Measurements from ENCODE around the gene TMOD2.

GRCh38 chr15:51840692-51841091, 89.3 kb downstream of the TMOD2 start:
- TF ChIP-seq, protein P1, sequence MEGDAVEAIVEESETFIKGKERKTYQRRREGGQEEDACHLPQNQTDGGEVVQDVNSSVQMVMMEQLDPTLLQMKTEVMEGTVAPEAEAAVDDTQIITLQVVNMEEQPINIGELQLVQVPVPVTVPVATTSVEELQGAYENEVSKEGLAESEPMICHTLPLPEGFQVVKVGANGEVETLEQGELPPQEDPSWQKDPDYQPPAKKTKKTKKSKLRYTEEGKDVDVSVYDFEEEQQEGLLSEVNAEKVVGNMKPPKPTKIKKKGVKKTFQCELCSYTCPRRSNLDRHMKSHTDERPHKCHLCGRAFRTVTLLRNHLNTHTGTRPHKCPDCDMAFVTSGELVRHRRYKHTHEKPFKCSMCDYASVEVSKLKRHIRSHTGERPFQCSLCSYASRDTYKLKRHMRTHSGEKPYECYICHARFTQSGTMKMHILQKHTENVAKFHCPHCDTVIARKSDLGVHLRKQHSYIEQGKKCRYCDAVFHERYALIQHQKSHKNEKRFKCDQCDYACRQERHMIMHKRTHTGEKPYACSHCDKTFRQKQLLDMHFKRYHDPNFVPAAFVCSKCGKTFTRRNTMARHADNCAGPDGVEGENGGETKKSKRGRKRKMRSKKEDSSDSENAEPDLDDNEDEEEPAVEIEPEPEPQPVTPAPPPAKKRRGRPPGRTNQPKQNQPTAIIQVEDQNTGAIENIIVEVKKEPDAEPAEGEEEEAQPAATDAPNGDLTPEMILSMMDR (IDR thresholded peaks at IDR 0.05): no peak
- TF ChIP-seq POLR2A (IDR thresholded peaks at IDR 0.05): no peak
